CD4-positive, alpha-beta T cell (primary cell): ENCODE results near the gene GCC2. TPM values are rescaled to one million over a fixed set of nuclear protein-coding genes. Genes with fewer than 3 reads are reported as not detected.

Experiments used
- ATAC-seq: fragments of 200-7000 bp; cut with Tn5 transposase; one replicate; pipeline ENCODE4 v1.10.0; 2022; ENCODE audit warnings: mild to moderate bottlenecking; ENCODE audit not compliant: poor library complexity
- CTCF ChIA-PET: fragments of 350-600 bp; sonication (Branson Sonifier 250); formaldehyde crosslinking; loops from one replicate; lab custom pipeline; 2021; ENCODE audit warnings: antibody characterized with exemption, inconsistent platforms; lab: Charles Lee
- POLR2A ChIA-PET: fragments of 350-600 bp; sonication (Branson Sonifier 250); formaldehyde crosslinking; loops from one replicate; lab custom pipeline; 2021; ENCODE audit warnings: antibody characterized with exemption, inconsistent platforms; lab: Charles Lee
- DNase-seq, 14 experiments: peaks; one replicate each; pipeline ENCODE4 v3.0.0-alpha.2; 2013 to 2020; ENCODE audit warnings: mixed read lengths in 2 of 14
- H3K27ac ChIP-seq, 2 donors: one replicate each; pipeline versions ENCODE4 v1.5.1 to v1.7.0; 2013; ENCODE audit warnings: low read length in 2 of 2, low read depth in 1 of 2, mild to moderate bottlenecking in 1 of 2
- H3K27me3 ChIP-seq, 2 experiments: 1 replicate in 1 of 2; 2 replicates in 1 of 2; pipeline versions ENCODE4 v1.6.1 to v1.7.0; 2013; ENCODE audit warnings: low read length in 2 of 2, control low read depth in 1 of 2, mild to moderate bottlenecking in 1 of 2, moderate library complexity in 1 of 2; ENCODE audit not compliant: insufficient read depth in 2 of 2, control insufficient read depth in 1 of 2
- H3K36me3 ChIP-seq: one replicate; pipeline ENCODE4 v1.6.1; 2013; ENCODE audit warnings: low read length, control low read depth; ENCODE audit not compliant: insufficient read depth
- H3K4me1 ChIP-seq: one replicate; pipeline ENCODE4 v1.6.1; 2013; ENCODE audit warnings: low read length, control low read depth; ENCODE audit not compliant: insufficient read depth
- H3K4me3 ChIP-seq: one replicate; pipeline ENCODE4 v1.5.1; 2013; ENCODE audit warnings: mild to moderate bottlenecking, low read length, moderate library complexity
- H3K9me3 ChIP-seq, 2 experiments: 1 replicate in 1 of 2; 2 replicates in 1 of 2; pipeline versions ENCODE4 v1.6.1 to v1.7.0; 2013; ENCODE audit warnings: low read length in 2 of 2, mild to moderate bottlenecking in 2 of 2, control low read depth in 1 of 2, moderate library complexity in 1 of 2; ENCODE audit not compliant: control insufficient read depth in 1 of 2, insufficient read depth in 1 of 2
- H3K27ac Mint-ChIP-seq: one replicate; pipeline ENCODE4 v1.8.0; 2020; ENCODE audit warnings: mixed read lengths
- H3K27me3 Mint-ChIP-seq: one replicate; pipeline ENCODE4 v1.8.0; 2021; ENCODE audit warnings: mixed read lengths
- H3K36me3 Mint-ChIP-seq: one replicate; pipeline ENCODE4 v1.8.0; 2021; ENCODE audit warnings: low read depth, mixed read lengths
- H3K4me1 Mint-ChIP-seq: one replicate; pipeline ENCODE4 v1.8.0; 2021; ENCODE audit warnings: low read depth, mixed read lengths
- H3K4me3 Mint-ChIP-seq: one replicate; pipeline ENCODE4 v1.8.0; 2020; ENCODE audit warnings: mild to moderate bottlenecking, mixed read lengths
- H3K9me3 Mint-ChIP-seq: one replicate; pipeline ENCODE4 v1.8.0; 2020; ENCODE audit warnings: mixed read lengths
- intact Hi-C, 2 experiments: fragments of 100-400 bp; cut with DNase I in 1 of 2; cut with micrococcal nuclease in 1 of 2; formaldehyde crosslinking; loops; one replicate each; pipeline versions ENCODE4 v1.15.1 to v1.9.0; 2023 to 2025; cut with DNase I, micrococcal nuclease
- total RNA-seq, 174 experiments: library from RNA in 2 of 174; stranded (reverse) in 2 of 174; gene quantifications; one replicate each; pipeline ENCODE4 v1.2.3 and lab custom pipeline; 2021 to 2026
- TF ChIP-seq, protein P1 (sequence below): fragments of 200-600 bp; IDR thresholded peaks from one replicate; pipeline ENCODE4 v1.8.0; 2022; ENCODE audit warnings: antibody characterized with exemption, mild to moderate bottlenecking

Gene GCC2
- total RNA-seq, 2 experiments from 2014 or later: 134 to 141 TPM

DNA sequence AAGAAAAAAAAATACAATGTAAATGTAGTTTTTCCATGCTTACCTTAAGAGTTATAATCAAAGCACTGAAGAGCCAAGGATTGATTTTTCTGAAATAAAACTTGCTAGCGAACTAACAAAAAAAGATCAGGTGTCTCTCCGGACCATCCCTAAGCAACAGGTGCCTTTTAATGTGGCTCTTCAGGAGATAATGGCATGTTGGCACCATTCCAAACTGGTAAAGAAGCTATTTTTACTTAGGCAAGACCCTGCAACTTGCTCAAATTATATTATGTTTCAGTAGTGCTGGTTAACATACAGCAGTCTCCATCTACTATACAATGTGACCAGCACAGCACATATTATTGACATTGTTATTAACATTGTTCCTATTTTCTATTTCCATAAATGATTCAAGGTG lies 2.3 kb upstream of the GCC2 start:
- CTCF ChIA-PET: no interaction called here
- Mint-ChIP-seq H3K9me3 (no peaks in the 10 kb centered on the region), H3K4me3 (peak overlapping the region; percentile 25), H3K27ac (peak overlapping the region; percentile 97), H3K36me3 (peaks cover 30% of the 10 kb centered on the region), H3K27me3 (no peaks in the 10 kb centered on the region), H3K4me1 (peaks cover 39% of the 10 kb centered on the region)
- H3K27me3 ChIP-seq: no peaks in the 10 kb centered on the region
- TF ChIP-seq, protein P1, sequence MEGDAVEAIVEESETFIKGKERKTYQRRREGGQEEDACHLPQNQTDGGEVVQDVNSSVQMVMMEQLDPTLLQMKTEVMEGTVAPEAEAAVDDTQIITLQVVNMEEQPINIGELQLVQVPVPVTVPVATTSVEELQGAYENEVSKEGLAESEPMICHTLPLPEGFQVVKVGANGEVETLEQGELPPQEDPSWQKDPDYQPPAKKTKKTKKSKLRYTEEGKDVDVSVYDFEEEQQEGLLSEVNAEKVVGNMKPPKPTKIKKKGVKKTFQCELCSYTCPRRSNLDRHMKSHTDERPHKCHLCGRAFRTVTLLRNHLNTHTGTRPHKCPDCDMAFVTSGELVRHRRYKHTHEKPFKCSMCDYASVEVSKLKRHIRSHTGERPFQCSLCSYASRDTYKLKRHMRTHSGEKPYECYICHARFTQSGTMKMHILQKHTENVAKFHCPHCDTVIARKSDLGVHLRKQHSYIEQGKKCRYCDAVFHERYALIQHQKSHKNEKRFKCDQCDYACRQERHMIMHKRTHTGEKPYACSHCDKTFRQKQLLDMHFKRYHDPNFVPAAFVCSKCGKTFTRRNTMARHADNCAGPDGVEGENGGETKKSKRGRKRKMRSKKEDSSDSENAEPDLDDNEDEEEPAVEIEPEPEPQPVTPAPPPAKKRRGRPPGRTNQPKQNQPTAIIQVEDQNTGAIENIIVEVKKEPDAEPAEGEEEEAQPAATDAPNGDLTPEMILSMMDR: no peak
- DNase-seq: no peak
- no peak for ATAC-seq
- peaks cover 12% of the 10 kb centered on the region for H3K36me3 ChIP-seq
- POLR2A ChIA-PET: no interaction called here
- peaks cover 21% of the 10 kb centered on the region for H3K4me1 ChIP-seq
- H3K4me3 ChIP-seq: no peak overlapping the region
- intact Hi-C loops: loop anchor here in 1 of 2 experiments (5.0 kb wide), 2 partner anchors 271 to 1766 kb away; partner anchors contain the start of genes MTLN and RANBP2
- H3K9me3 ChIP-seq: no peaks in the 10 kb centered on the region
- no peak overlapping the region for H3K27ac ChIP-seq

DNA sequence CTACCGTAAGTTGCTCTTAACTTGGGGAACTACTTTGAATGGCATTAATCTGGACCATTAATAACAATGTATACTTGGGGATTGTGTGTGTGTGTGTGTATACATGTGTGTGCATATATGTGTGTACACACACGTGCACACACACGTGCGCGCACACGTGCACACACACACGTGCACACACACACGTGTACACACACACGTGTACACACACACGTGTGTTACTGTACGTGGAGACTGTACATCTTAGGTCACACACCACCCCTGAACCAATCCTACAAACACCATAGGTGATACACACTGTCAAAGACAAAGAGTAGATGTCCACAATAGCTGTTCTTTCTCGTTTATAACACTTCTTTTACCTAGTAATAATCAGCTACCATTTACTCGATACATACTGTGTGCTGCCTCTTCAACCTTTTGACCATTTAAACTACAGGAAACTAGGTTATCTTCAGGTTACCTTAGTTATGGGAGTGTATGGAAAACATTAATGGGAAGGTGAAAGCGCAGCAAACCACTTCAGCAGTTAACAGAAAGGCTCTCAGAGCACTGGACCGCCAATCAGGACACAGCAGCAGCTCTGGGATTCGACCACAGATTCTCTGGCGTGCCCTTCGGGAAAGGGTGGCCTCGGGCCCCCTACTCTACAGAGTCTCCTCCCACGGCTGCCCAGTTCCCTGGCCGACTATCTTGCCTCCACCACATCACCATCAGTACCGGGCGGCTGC lies 894 bp upstream of the GCC2 start:
- Histone ChIP-seq H3K9me3 (no peaks in the 10 kb centered on the region), H3K4me1 (peaks cover 24% of the 10 kb centered on the region), H3K36me3 (peaks cover 24% of the 10 kb centered on the region), H3K27me3 (no peaks in the 10 kb centered on the region), H3K4me3 (peak overlapping the region; percentile 88), H3K27ac (peak overlapping the region; percentile 88 to 97)
- CTCF ChIA-PET: no interaction called here
- no peak for ATAC-seq
- DNase-seq: peak in 2 of 14 experiments; percentile 3 to 13
- peaks cover 48% of the 10 kb centered on the region for H3K4me1 Mint-ChIP-seq
- H3K27me3 Mint-ChIP-seq: no peaks in the 10 kb centered on the region
- H3K9me3 Mint-ChIP-seq: no peaks in the 10 kb centered on the region
- H3K27ac Mint-ChIP-seq: peak overlapping the region; percentile 97
- TF ChIP-seq, protein P1: no peak
- peak overlapping the region; percentile 97 for H3K4me3 Mint-ChIP-seq
- intact Hi-C loops: loop anchor here in 1 of 2 experiments (2.0 to 5.0 kb wide), 3 partner anchors 87 to 1764 kb away; partner anchors contain the start of genes LIMS1, MTLN and RANBP2
- POLR2A ChIA-PET: interaction anchor here (1.0 to 1.7 kb wide), 5 partner anchors 22 to 271 kb away, joined by 3 to 9 read pairs (median 5); partner anchors contain the start of genes LIMS1 and RANBP2
- peaks cover 44% of the 10 kb centered on the region for H3K36me3 Mint-ChIP-seq

DNA sequence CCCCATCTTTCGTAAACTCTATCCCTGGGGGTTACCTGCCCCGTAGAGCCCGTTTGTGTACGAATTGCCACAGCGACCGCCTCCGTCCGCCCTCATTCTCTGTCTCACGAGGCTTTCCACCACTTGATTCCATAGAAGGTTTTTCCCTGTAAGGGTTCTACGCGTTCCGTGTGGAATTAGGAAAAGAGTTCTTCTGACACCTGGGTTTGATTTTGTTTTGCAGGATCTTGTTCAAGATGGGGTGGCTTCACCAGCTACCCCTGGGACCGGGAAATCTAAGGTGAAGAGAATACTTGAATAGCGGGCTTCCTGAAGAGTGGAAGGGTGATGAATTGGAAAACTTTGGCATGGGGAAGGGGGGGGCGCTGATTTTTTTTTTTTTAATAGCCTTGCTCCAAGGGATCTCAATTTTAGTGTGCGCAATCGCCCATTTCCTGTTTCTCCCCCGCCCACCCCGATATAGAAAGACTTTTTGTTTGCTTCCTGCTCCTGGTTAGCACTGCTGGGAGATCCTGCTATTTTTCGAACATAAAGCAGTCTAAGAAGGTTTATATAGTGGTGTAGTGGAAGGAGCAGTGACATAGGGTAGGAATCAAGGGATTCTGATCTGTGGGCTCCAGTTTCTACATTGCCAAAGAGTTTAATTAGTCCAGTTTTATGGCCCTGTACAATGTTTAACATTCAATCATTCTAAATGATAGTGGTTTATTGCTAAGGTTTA lies 564 bp downstream of the GCC2 start:
- POLR2A ChIA-PET: interaction anchor here (1.3 to 1.7 kb wide), 2 partner anchors 20 to 86 kb away, joined by 3 to 9 read pairs; no protein-coding TSS in a partner anchor
- CTCF ChIA-PET: no interaction called here
- no peaks in the 10 kb centered on the region for H3K9me3 Mint-ChIP-seq
- peaks cover 37% of the 10 kb centered on the region for H3K36me3 ChIP-seq
- TF ChIP-seq, protein P1: no peak
- no peaks in the 10 kb centered on the region for H3K27me3 Mint-ChIP-seq
- H3K4me1 Mint-ChIP-seq: peaks cover 55% of the 10 kb centered on the region
- peaks cover 59% of the 10 kb centered on the region for H3K36me3 Mint-ChIP-seq
- peaks cover 24% of the 10 kb centered on the region for H3K4me1 ChIP-seq
- H3K4me3 ChIP-seq: peak overlapping the region; percentile 88
- peak; percentile 28 for ATAC-seq
- H3K27ac Mint-ChIP-seq: peak overlapping the region; percentile 97
- no peaks in the 10 kb centered on the region for H3K27me3 ChIP-seq
- DNase-seq: peak in 12 of 14 experiments; percentile 11 to 74 (median 22)
- intact Hi-C loops: loop anchor here in 1 of 2 experiments (2.0 to 10.0 kb wide), 4 partner anchors 85 to 1763 kb away; partner anchors contain the start of genes CCDC138, LIMS1, MTLN and RANBP2
- peak overlapping the region; percentile 97 for H3K4me3 Mint-ChIP-seq
- no peaks in the 10 kb centered on the region for H3K9me3 ChIP-seq
- H3K27ac ChIP-seq: peak overlapping the region; percentile 88 to 97
